ENCODE results near the gene MGMT.

- TF ChIP-seq CTCF (IDR thresholded peaks at IDR 0.05 in 2 of 3, conservative IDR thresholded peaks at IDR 0.05 in 1 of 3; ENCODE audit: insufficient read depth in 2 of 3, low read depth in 1 of 3, low read length in 3 of 3) (no peak), ZNF668 (CRISPR knock-in tag; IDR thresholded peaks at IDR 0.05) (no peak), NCOA6 (IDR thresholded peaks at IDR 0.05) (no peak), ZNF766 (CRISPR knock-in tag; conservative IDR thresholded peaks at IDR 0.05) (no peak), CUX1 (CRISPR knock-in tag; IDR thresholded peaks at IDR 0.05) (no peak), POLR2AphosphoS5 (IDR thresholded peaks at IDR 0.05; ENCODE audit: control insufficient read depth, insufficient read depth, low read depth, low read length) (no peak), RAD51 (IDR thresholded peaks at IDR 0.05; ENCODE audit: borderline replicate concordance, low read depth) (no peak), EGR1 (conservative IDR thresholded peaks at IDR 0.05) (no peak), ZNF232 (CRISPR knock-in tag; IDR thresholded peaks at IDR 0.05) (no peak), PHF20 (IDR thresholded peaks at IDR 0.05; ENCODE audit: partially characterized antibody) (no peak)
- TF ChIP-seq, protein P1, sequence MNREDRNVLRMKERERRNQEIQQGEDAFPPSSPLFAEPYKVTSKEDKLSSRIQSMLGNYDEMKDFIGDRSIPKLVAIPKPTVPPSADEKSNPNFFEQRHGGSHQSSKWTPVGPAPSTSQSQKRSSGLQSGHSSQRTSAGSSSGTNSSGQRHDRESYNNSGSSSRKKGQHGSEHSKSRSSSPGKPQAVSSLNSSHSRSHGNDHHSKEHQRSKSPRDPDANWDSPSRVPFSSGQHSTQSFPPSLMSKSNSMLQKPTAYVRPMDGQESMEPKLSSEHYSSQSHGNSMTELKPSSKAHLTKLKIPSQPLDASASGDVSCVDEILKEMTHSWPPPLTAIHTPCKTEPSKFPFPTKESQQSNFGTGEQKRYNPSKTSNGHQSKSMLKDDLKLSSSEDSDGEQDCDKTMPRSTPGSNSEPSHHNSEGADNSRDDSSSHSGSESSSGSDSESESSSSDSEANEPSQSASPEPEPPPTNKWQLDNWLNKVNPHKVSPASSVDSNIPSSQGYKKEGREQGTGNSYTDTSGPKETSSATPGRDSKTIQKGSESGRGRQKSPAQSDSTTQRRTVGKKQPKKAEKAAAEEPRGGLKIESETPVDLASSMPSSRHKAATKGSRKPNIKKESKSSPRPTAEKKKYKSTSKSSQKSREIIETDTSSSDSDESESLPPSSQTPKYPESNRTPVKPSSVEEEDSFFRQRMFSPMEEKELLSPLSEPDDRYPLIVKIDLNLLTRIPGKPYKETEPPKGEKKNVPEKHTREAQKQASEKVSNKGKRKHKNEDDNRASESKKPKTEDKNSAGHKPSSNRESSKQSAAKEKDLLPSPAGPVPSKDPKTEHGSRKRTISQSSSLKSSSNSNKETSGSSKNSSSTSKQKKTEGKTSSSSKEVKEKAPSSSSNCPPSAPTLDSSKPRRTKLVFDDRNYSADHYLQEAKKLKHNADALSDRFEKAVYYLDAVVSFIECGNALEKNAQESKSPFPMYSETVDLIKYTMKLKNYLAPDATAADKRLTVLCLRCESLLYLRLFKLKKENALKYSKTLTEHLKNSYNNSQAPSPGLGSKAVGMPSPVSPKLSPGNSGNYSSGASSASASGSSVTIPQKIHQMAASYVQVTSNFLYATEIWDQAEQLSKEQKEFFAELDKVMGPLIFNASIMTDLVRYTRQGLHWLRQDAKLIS (CRISPR knock-in tag; IDR thresholded peaks at IDR 0.05) = no peak
- TF ChIP-seq, protein P2, sequence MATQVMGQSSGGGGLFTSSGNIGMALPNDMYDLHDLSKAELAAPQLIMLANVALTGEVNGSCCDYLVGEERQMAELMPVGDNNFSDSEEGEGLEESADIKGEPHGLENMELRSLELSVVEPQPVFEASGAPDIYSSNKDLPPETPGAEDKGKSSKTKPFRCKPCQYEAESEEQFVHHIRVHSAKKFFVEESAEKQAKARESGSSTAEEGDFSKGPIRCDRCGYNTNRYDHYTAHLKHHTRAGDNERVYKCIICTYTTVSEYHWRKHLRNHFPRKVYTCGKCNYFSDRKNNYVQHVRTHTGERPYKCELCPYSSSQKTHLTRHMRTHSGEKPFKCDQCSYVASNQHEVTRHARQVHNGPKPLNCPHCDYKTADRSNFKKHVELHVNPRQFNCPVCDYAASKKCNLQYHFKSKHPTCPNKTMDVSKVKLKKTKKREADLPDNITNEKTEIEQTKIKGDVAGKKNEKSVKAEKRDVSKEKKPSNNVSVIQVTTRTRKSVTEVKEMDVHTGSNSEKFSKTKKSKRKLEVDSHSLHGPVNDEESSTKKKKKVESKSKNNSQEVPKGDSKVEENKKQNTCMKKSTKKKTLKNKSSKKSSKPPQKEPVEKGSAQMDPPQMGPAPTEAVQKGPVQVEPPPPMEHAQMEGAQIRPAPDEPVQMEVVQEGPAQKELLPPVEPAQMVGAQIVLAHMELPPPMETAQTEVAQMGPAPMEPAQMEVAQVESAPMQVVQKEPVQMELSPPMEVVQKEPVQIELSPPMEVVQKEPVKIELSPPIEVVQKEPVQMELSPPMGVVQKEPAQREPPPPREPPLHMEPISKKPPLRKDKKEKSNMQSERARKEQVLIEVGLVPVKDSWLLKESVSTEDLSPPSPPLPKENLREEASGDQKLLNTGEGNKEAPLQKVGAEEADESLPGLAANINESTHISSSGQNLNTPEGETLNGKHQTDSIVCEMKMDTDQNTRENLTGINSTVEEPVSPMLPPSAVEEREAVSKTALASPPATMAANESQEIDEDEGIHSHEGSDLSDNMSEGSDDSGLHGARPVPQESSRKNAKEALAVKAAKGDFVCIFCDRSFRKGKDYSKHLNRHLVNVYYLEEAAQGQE (IDR thresholded peaks at IDR 0.05; ENCODE audit: borderline replicate concordance) = no peak
- TF ChIP-seq, protein P2 (CRISPR knock-in tag; IDR thresholded peaks at IDR 0.05; ENCODE audit: low read depth) = no peak
Measured at GRCh38 chr10:129523031-129523722, 56.1 kb downstream of the MGMT start.

Measured in K562 (cell line).